Effector memory CD4-positive, alpha-beta T cell (primary cell): ENCODE data around the gene FNIP1.

Experiments used
- DNase-seq, 3 donors: peaks; one replicate each; pipeline ENCODE4 v3.0.0-alpha.2; 2020
- H3K27ac ChIP-seq: 2 replicates; pipeline ENCODE4 v1.7.0; 2013; ENCODE audit warnings: mild to moderate bottlenecking, low read length, moderate library complexity; ENCODE audit not compliant: insufficient read depth, poor library complexity, severe bottlenecking
- H3K27me3 ChIP-seq: replicated peaks from 2 replicates; pipeline ENCODE4 v1.7.0; 2013; ENCODE audit warnings: mild to moderate bottlenecking, low read length; ENCODE audit not compliant: insufficient read depth, control insufficient read depth, poor library complexity, severe bottlenecking
- H3K36me3 ChIP-seq: 2 replicates; pipeline ENCODE4 v1.7.0; 2013; ENCODE audit warnings: mild to moderate bottlenecking, low read length, moderate library complexity; ENCODE audit not compliant: control insufficient read depth, insufficient read depth
- H3K4me1 ChIP-seq: 2 replicates; pipeline ENCODE4 v1.7.0; 2013; ENCODE audit warnings: low read length, mild to moderate bottlenecking; ENCODE audit not compliant: control insufficient read depth, insufficient read depth, poor library complexity, severe bottlenecking
- H3K4me3 ChIP-seq: 2 replicates; pipeline ENCODE4 v1.7.0; 2013; ENCODE audit warnings: low read length, low read depth, mild to moderate bottlenecking; ENCODE audit not compliant: insufficient read depth, poor library complexity, severe bottlenecking
- H3K9me3 ChIP-seq: 2 replicates; pipeline ENCODE4 v1.7.0; 2013; ENCODE audit warnings: mild to moderate bottlenecking, low read length, moderate library complexity; ENCODE audit not compliant: control insufficient read depth

The FNIP1 gene

GRCh38 chr5:131635684-131636572 lies 160.9 kb downstream of the FNIP1 start:
- Histone ChIP-seq H3K9me3 (no peaks in the 10 kb centered on the region), H3K4me1 (peaks cover 25% of the 10 kb centered on the region), H3K27me3 (no peaks in the 10 kb centered on the region), H3K27ac (peak overlapping the region; percentile 97), H3K36me3 (no peaks in the 10 kb centered on the region), H3K4me3 (peak overlapping the region; percentile 81)
- DNase-seq, result no peak

GRCh38 chr5:131634996-131635683 lies 161.7 kb downstream of the FNIP1 start, which contains the start of gene RAPGEF6:
Gene RAPGEF6 (minus strand): TSS chr5:131635229. CDS start chr5:131635030, 199 bp downstream.
- Histone ChIP-seq H3K4me1 (peaks cover 30% of the 10 kb centered on the region), H3K36me3 (no peaks in the 10 kb centered on the region), H3K27me3 (no peaks in the 10 kb centered on the region), H3K27ac (peak within 1 kb of the TSS; percentile 97), H3K4me3 (peak within 1 kb of the TSS; percentile 81), H3K9me3 (no peaks in the 10 kb centered on the region)
- DNase-seq, result peak; percentile 96 to 98 (median 97)

DNA sequence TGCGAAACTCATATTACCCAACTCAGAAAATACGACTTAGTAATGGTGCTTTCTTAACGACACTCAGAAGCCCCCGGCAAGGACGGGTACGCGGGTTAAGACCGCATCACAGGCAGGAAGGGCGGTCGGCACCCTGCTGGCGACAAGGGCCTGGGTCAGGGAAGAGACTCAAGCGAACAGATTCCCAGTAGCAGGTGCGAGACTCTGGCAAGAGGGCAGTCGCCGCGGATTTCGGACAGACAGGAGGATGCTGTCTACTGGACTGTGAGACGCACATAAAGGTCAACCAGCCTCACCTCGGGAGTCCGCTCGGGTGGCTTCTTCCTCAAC lies 162.2 kb downstream of the FNIP1 start:
- peak overlapping the region; percentile 81 for H3K4me3 ChIP-seq
- no peaks in the 10 kb centered on the region for H3K36me3 ChIP-seq
- peaks cover 32% of the 10 kb centered on the region for H3K4me1 ChIP-seq
- no peaks in the 10 kb centered on the region for H3K9me3 ChIP-seq
- H3K27ac ChIP-seq, result peak overlapping the region; percentile 97
- DNase-seq, result peak; percentile 56 to 59 (median 57)
- H3K27me3 ChIP-seq, result no peaks in the 10 kb centered on the region

- peak overlapping the region; percentile 81 for H3K4me3 ChIP-seq
- H3K4me1 ChIP-seq, result peaks cover 32% of the 10 kb centered on the region
- no peak for DNase-seq
- H3K36me3 ChIP-seq, result no peaks in the 10 kb centered on the region
- H3K27me3 ChIP-seq, result no peaks in the 10 kb centered on the region
- peak overlapping the region; percentile 97 for H3K27ac ChIP-seq
- no peaks in the 10 kb centered on the region for H3K9me3 ChIP-seq
Observed at GRCh38 chr5:131634238-131634637, 162.6 kb downstream of the FNIP1 start.

- no peak for DNase-seq
- H3K4me1 ChIP-seq, result peaks cover 32% of the 10 kb centered on the region
Observed at GRCh38 chr5:131633830-131634229, 163.0 kb downstream of the FNIP1 start.

DNA sequence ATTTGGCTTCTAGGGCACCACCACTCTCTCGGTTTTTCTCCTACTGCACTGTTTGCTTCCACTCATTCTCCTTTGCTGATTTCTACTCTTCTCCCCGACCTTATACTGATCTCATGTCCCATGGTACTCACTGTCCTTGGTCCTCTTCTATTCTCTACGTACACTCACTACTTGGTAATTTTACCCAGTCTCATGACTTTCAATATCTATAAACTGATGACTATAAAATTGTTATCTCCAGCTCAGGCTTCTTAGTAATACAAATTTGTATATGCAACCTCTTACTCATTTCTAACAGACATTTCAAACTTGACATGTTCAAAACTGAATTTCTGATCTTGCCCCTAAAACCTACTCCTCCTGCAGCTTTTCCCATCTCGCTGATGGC lies 165.9 kb downstream of the FNIP1 start:
- no peaks in the 10 kb centered on the region for H3K9me3 ChIP-seq
- H3K27ac ChIP-seq, result no peak overlapping the region
- H3K4me3 ChIP-seq, result no peak overlapping the region
- DNase-seq, result no peak
- no peaks in the 10 kb centered on the region for H3K36me3 ChIP-seq
- no peaks in the 10 kb centered on the region for H3K27me3 ChIP-seq
- peaks cover 25% of the 10 kb centered on the region for H3K4me1 ChIP-seq

More at GRCh38 chr5:131633830-131634229, 163.0 kb downstream of the FNIP1 start:
- Histone ChIP-seq H3K9me3 (no peaks in the 10 kb centered on the region), H3K4me3 (peak overlapping the region; percentile 81), H3K27me3 (no peaks in the 10 kb centered on the region), H3K36me3 (no peaks in the 10 kb centered on the region), H3K27ac (peak overlapping the region; percentile 97)

- no peaks in the 10 kb centered on the region for H3K27me3 ChIP-seq
- DNase-seq, result no peak
- no peaks in the 10 kb centered on the region for H3K9me3 ChIP-seq
- H3K4me1 ChIP-seq, result peaks cover 22% of the 10 kb centered on the region
- H3K36me3 ChIP-seq, result no peaks in the 10 kb centered on the region
- H3K27ac ChIP-seq, result no peak overlapping the region
- no peak overlapping the region for H3K4me3 ChIP-seq
Observed at GRCh38 chr5:131630208-131630962, 166.4 kb downstream of the FNIP1 start.

DNA sequence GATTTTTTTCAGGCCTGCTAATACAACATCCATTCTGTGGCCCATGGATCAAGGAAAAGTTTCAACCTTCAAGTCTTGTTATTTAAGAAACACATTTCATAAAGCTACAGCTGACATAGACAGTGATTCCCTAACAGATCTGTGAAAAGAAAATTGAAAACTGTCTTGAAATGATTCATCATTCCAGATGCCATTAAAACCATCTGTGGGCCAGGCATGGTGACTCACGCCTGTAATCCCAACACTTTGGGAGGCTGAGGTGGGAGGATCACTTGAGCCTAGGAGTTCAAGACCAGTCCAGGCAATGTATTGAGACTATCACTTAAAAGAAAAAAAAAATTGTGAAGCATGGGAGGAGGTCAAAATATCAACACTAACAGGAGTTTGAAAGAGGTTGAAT lies 167.8 kb downstream of the FNIP1 start:
- Histone ChIP-seq H3K36me3 (no peaks in the 10 kb centered on the region), H3K4me3 (no peak overlapping the region), H3K4me1 (peaks cover 22% of the 10 kb centered on the region), H3K27me3 (no peaks in the 10 kb centered on the region), H3K27ac (no peak overlapping the region), H3K9me3 (no peaks in the 10 kb centered on the region)
- DNase-seq, result no peak

- peaks cover 9% of the 10 kb centered on the region for H3K4me1 ChIP-seq
- H3K9me3 ChIP-seq, result no peaks in the 10 kb centered on the region
- H3K4me3 ChIP-seq, result no peak overlapping the region
- H3K27me3 ChIP-seq, result no peaks in the 10 kb centered on the region
- H3K27ac ChIP-seq, result no peak overlapping the region
- no peaks in the 10 kb centered on the region for H3K36me3 ChIP-seq
- DNase-seq, result no peak
Observed at GRCh38 chr5:131627207-131627865, 169.5 kb downstream of the FNIP1 start.
